ENCODE data around the gene GRIK1. TPM values are rescaled to one million over a fixed set of nuclear protein-coding genes. Genes with fewer than 3 reads are reported as not detected.

GRIK1 gene
- total RNA-seq, 2 donors from 2014 or later = not detected

GRCh38 chr21:29821230-29821629 is 118.6 kb downstream of the GRIK1 start:
- Mint-ChIP-seq H3K27ac (no peak overlapping the region), H3K36me3 (no peaks in the 10 kb centered on the region), H3K9me3 (no peaks in the 10 kb centered on the region)
- DNase-seq (ENCODE audit: low spot score in 2 of 2) (no peak), ATAC-seq (no peak)

- no peaks in the 10 kb centered on the region for H3K36me3 Mint-ChIP-seq
- no peak for ATAC-seq
- H3K27ac Mint-ChIP-seq = no peak overlapping the region
- DNase-seq (ENCODE audit: low spot score in 2 of 2) = no peak
- H3K9me3 Mint-ChIP-seq = no peaks in the 10 kb centered on the region
Measured at GRCh38 chr21:29819675-29820326, 120.0 kb downstream of the GRIK1 start.

GRCh38 chr21:29818383-29818921 is 121.3 kb downstream of the GRIK1 start:
- no peak for DNase-seq (ENCODE audit: low spot score in 2 of 2)
- no peak for ATAC-seq
- Mint-ChIP-seq H3K9me3 (no peaks in the 10 kb centered on the region), H3K27ac (no peak overlapping the region), H3K36me3 (no peaks in the 10 kb centered on the region)

- no peaks in the 10 kb centered on the region for H3K36me3 Mint-ChIP-seq
- no peak for DNase-seq (ENCODE audit: low spot score in 2 of 2)
- ATAC-seq = no peak
- no peak overlapping the region for H3K27ac Mint-ChIP-seq
- no peaks in the 10 kb centered on the region for H3K9me3 Mint-ChIP-seq
Measured at GRCh38 chr21:29817450-29817849, 122.3 kb downstream of the GRIK1 start.

- no peaks in the 10 kb centered on the region for H3K36me3 Mint-ChIP-seq
- no peak overlapping the region for H3K27ac Mint-ChIP-seq
- no peaks in the 10 kb centered on the region for H3K9me3 Mint-ChIP-seq
- ATAC-seq (no peak), DNase-seq (ENCODE audit: low spot score in 2 of 2) (no peak)
Measured at GRCh38 chr21:29812947-29813346, 126.8 kb downstream of the GRIK1 start.

GRCh38 chr21:29810871-29811270 is 128.9 kb downstream of the GRIK1 start:
- no peak for DNase-seq (ENCODE audit: low spot score in 2 of 2)
- Mint-ChIP-seq H3K36me3 (no peaks in the 10 kb centered on the region), H3K9me3 (no peaks in the 10 kb centered on the region), H3K27ac (no peak overlapping the region)
- ATAC-seq = no peak

- Mint-ChIP-seq H3K36me3 (no peaks in the 10 kb centered on the region), H3K27ac (no peak overlapping the region), H3K9me3 (no peaks in the 10 kb centered on the region)
- DNase-seq (ENCODE audit: low spot score in 2 of 2) (no peak), ATAC-seq (no peak)
Measured at GRCh38 chr21:29808153-29808552, 131.6 kb downstream of the GRIK1 start.

GRCh38 chr21:29805105-29805504 is 134.7 kb downstream of the GRIK1 start:
- DNase-seq (ENCODE audit: low spot score in 2 of 2) (no peak), ATAC-seq (no peak)
- no peaks in the 10 kb centered on the region for H3K9me3 Mint-ChIP-seq
- H3K27ac Mint-ChIP-seq = no peak overlapping the region
- no peaks in the 10 kb centered on the region for H3K36me3 Mint-ChIP-seq

GRCh38 chr21:29803191-29803590 is 136.6 kb downstream of the GRIK1 start:
- Mint-ChIP-seq H3K27ac (no peak overlapping the region), H3K9me3 (no peaks in the 10 kb centered on the region), H3K36me3 (no peaks in the 10 kb centered on the region)
- DNase-seq (ENCODE audit: low spot score in 2 of 2) = no peak
- no peak for ATAC-seq

- Mint-ChIP-seq H3K27ac (no peak overlapping the region), H3K9me3 (no peaks in the 10 kb centered on the region), H3K36me3 (no peaks in the 10 kb centered on the region)
- no peak for DNase-seq (ENCODE audit: low spot score in 2 of 2)
- no peak for ATAC-seq
Measured at GRCh38 chr21:29801122-29801521, 138.7 kb downstream of the GRIK1 start.

- DNase-seq (ENCODE audit: low spot score in 2 of 2) = no peak
- H3K36me3 Mint-ChIP-seq = no peaks in the 10 kb centered on the region
- no peak for ATAC-seq
- no peaks in the 10 kb centered on the region for H3K9me3 Mint-ChIP-seq
- no peak overlapping the region for H3K27ac Mint-ChIP-seq
Measured at GRCh38 chr21:29800056-29800455, 139.7 kb downstream of the GRIK1 start.

GRCh38 chr21:29798840-29799239 is 141.0 kb downstream of the GRIK1 start:
- Mint-ChIP-seq H3K9me3 (no peaks in the 10 kb centered on the region), H3K36me3 (no peaks in the 10 kb centered on the region), H3K27ac (no peak overlapping the region)
- DNase-seq (ENCODE audit: low spot score in 2 of 2) (no peak), ATAC-seq (no peak)

GRCh38 chr21:29797155-29797554 is 142.6 kb downstream of the GRIK1 start:
- no peak overlapping the region for H3K27ac Mint-ChIP-seq
- H3K9me3 Mint-ChIP-seq = no peaks in the 10 kb centered on the region
- ATAC-seq = no peak
- H3K36me3 Mint-ChIP-seq = no peaks in the 10 kb centered on the region
- no peak for DNase-seq (ENCODE audit: low spot score in 2 of 2)

- no peak overlapping the region for H3K27ac Mint-ChIP-seq
- DNase-seq (ENCODE audit: low spot score in 2 of 2) = no peak
- no peak for ATAC-seq
- no peaks in the 10 kb centered on the region for H3K9me3 Mint-ChIP-seq
- no peaks in the 10 kb centered on the region for H3K36me3 Mint-ChIP-seq
Measured at GRCh38 chr21:29793712-29794111, 146.1 kb downstream of the GRIK1 start.

GRCh38 chr21:29789393-29789792 is 150.4 kb downstream of the GRIK1 start:
- H3K9me3 Mint-ChIP-seq = no peaks in the 10 kb centered on the region
- DNase-seq (ENCODE audit: low spot score in 2 of 2) = no peak
- ATAC-seq = no peak
- H3K36me3 Mint-ChIP-seq = no peaks in the 10 kb centered on the region
- no peak overlapping the region for H3K27ac Mint-ChIP-seq

GRCh38 chr21:29788752-29789151 is 151.0 kb downstream of the GRIK1 start:
- no peaks in the 10 kb centered on the region for H3K36me3 Mint-ChIP-seq
- no peak for ATAC-seq
- no peaks in the 10 kb centered on the region for H3K9me3 Mint-ChIP-seq
- no peak for DNase-seq (ENCODE audit: low spot score in 2 of 2)
- H3K27ac Mint-ChIP-seq = no peak overlapping the region

GRCh38 chr21:29787361-29787909 is 152.4 kb downstream of the GRIK1 start:
- Mint-ChIP-seq H3K27ac (no peak overlapping the region), H3K9me3 (no peaks in the 10 kb centered on the region), H3K36me3 (no peaks in the 10 kb centered on the region)
- ATAC-seq = no peak
- no peak for DNase-seq (ENCODE audit: low spot score in 2 of 2)
